Astrocyte of the hippocampus (primary cell): ENCODE data around the gene MCOLN2.
A peak's percentile ranks its signal among the peaks of the same experiment; 100 is the strongest.

ENCODE experiments used
- DNase-seq: peaks from one replicate; pipeline ENCODE4 v3.0.0; 2011; ENCODE audit warnings: low read depth, low spot score

Gene MCOLN2

GRCh38 chr1:84985365-84985764 is 11.5 kb downstream of the MCOLN2 start:
- no peak for DNase-seq

GRCh38 chr1:84982395-84982794 is 14.5 kb downstream of the MCOLN2 start:
- no peak for DNase-seq

- no peak for DNase-seq
Measured at GRCh38 chr1:84975035-84975434, 21.9 kb downstream of the MCOLN2 start.

- no peak for DNase-seq
Measured at GRCh38 chr1:84973498-84974334, 23.2 kb downstream of the MCOLN2 start.

- no peak for DNase-seq
Measured at GRCh38 chr1:84972377-84972987, 24.4 kb downstream of the MCOLN2 start.

GRCh38 chr1:84971957-84972356 is 25.0 kb downstream of the MCOLN2 start:
- no peak for DNase-seq

- no peak for DNase-seq
Measured at GRCh38 chr1:84969489-84970250, 27.2 kb downstream of the MCOLN2 start.

- no peak for DNase-seq
Measured at GRCh38 chr1:84968865-84969264, 28.0 kb downstream of the MCOLN2 start.

GRCh38 chr1:84968101-84968500 is 28.8 kb downstream of the MCOLN2 start:
- DNase-seq: no peak

- no peak for DNase-seq
Measured at GRCh38 chr1:84967666-84968065, 29.2 kb downstream of the MCOLN2 start.

- no peak for DNase-seq
Measured at GRCh38 chr1:84963021-84963420, 33.9 kb downstream of the MCOLN2 start.

GRCh38 chr1:84961316-84961715 is 35.6 kb downstream of the MCOLN2 start:
- DNase-seq: no peak

GRCh38 chr1:84960371-84960770 is 36.5 kb downstream of the MCOLN2 start:
- peak; percentile 66 for DNase-seq

GRCh38 chr1:84959294-84959693 is 37.6 kb downstream of the MCOLN2 start:
- DNase-seq: no peak

GRCh38 chr1:84957966-84958365 is 38.9 kb downstream of the MCOLN2 start:
- no peak for DNase-seq

GRCh38 chr1:84956655-84957054 is 40.3 kb downstream of the MCOLN2 start:
- DNase-seq: no peak

GRCh38 chr1:84956097-84956496 is 40.8 kb downstream of the MCOLN2 start:
- DNase-seq: no peak

- DNase-seq: no peak
Measured at GRCh38 chr1:84949664-84950063, 47.2 kb downstream of the MCOLN2 start.

GRCh38 chr1:84947536-84948410 is 49.1 kb downstream of the MCOLN2 start:
- no peak for DNase-seq

GRCh38 chr1:84946631-84947030 is 50.3 kb downstream of the MCOLN2 start:
- peak; percentile 47 for DNase-seq

GRCh38 chr1:84944767-84945486 is 52.0 kb downstream of the MCOLN2 start:
- peak; percentile 94 for DNase-seq
